B cell (primary cell): ENCODE measurements around the gene DLG2.

Experiments used
- CTCF ChIP-seq: fragments of 200-600 bp; IDR thresholded peaks from one replicate; pipeline ENCODE4 v1.8.0; 2022; ENCODE audit warnings: antibody characterized with exemption, mild to moderate bottlenecking
- EZH2 ChIP-seq: IDR thresholded peaks from 2 replicates; pipeline ENCODE4 v1.6.1; 2012; ENCODE audit warnings: borderline replicate concordance, low read depth, mild to moderate bottlenecking, moderate library complexity, low read length; ENCODE audit not compliant: insufficient read depth, poor library complexity, severe bottlenecking

- TF ChIP-seq CTCF = no peak
- no peak for TF ChIP-seq EZH2
These were observed 1614.8 kb downstream of the DLG2 start for GRCh38 chr11:84012171-84012826.
